KOPT-K1 (cell line): ENCODE results near the gene PIGX.

ENCODE experiments used
- H3K27ac ChIP-seq: fragments of 200-600 bp; sonication (generic); 2 replicates; pipeline ENCODE4 v1.5.1; 2016; ENCODE audit warnings: antibody characterized with exemption, mild to moderate bottlenecking, low read depth, low read length; ENCODE audit not compliant: poor library complexity, severe bottlenecking
- H3K36me3 ChIP-seq: fragments of 200-600 bp; sonication (generic); 2 replicates; pipeline ENCODE4 v1.5.1; 2017; ENCODE audit warnings: antibody characterized with exemption, mild to moderate bottlenecking, low read length, moderate library complexity; ENCODE audit not compliant: insufficient read depth
- H3K9me3 ChIP-seq: fragments of 200-600 bp; sonication (generic); 2 replicates; pipeline ENCODE4 v1.5.1; 2017; ENCODE audit warnings: antibody characterized with exemption, low read length, mild to moderate bottlenecking; ENCODE audit not compliant: insufficient read depth, poor library complexity, severe bottlenecking

Gene PIGX

GRCh38 chr3:196765454-196765853, 53.3 kb downstream of the PIGX start:
- no peaks in the 10 kb centered on the region for H3K9me3 ChIP-seq
- peaks cover 23% of the 10 kb centered on the region for H3K36me3 ChIP-seq

GRCh38 chr3:196771067-196771466, 58.9 kb downstream of the PIGX start:
- H3K36me3 ChIP-seq = peaks cover 6% of the 10 kb centered on the region
- no peak overlapping the region for H3K27ac ChIP-seq

More at GRCh38 chr3:196765454-196765853, 53.3 kb downstream of the PIGX start:
- no peak overlapping the region for H3K27ac ChIP-seq

DNA sequence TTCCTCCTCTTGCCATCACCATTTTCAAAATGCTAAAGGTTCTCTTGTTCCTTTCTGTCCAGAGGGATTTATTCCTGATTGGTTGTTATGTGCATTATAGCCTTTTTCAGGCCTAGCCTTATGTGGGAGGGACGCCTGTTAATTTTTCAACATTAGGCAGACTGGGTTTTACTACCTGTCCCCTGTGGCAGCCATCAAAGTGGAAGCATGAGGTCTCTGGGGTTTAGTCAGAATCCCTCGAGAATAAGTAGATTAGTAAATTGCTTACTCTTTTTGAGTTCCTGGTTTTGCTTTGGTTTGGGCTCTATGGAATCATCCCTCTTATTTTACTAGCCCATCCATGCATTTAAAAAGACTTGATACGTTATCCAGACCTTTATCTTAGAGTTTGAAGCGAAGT, 59.9 kb downstream of the PIGX start:
- H3K27ac ChIP-seq = no peak overlapping the region
- H3K9me3 ChIP-seq = no peaks in the 10 kb centered on the region
- peaks cover 8% of the 10 kb centered on the region for H3K36me3 ChIP-seq

More at GRCh38 chr3:196771067-196771466, 58.9 kb downstream of the PIGX start:
- no peaks in the 10 kb centered on the region for H3K9me3 ChIP-seq

GRCh38 chr3:196772897-196773296, 60.7 kb downstream of the PIGX start:
- no peak overlapping the region for H3K27ac ChIP-seq
- no peaks in the 10 kb centered on the region for H3K9me3 ChIP-seq
- H3K36me3 ChIP-seq = peaks cover 16% of the 10 kb centered on the region

DNA sequence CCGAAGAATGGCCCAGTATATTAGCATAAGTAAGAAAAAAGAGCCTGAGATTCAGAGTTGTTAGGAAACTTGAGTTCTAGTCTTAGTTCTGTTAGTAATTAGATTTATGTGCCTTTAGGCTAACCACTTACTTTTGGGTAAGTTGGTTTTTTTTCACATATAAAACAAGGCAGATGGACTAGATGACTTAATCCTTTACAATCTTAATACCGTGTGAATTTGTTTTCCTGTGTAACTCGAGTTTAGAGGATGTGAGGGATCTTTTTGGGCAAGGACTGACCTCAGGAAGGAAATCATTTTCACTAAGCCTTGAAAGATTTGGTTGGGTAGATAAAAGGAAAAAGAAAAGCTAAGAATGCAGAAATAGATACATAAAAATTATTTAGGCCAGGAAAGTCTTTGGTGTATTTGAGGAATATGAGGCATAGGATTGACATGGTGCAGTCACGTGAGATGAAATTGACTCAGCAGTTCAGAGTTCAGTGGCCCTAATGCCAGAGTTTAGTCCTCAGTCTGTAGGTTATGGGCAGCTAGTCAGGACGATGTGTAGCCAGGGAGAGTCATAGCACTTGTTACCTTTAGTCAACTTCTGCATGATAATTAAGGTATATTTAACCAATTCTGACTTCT, 62.1 kb downstream of the PIGX start:
- Histone ChIP-seq H3K9me3 (peaks cover 8% of the 10 kb centered on the region), H3K27ac (no peak overlapping the region), H3K36me3 (peaks cover 22% of the 10 kb centered on the region)

- H3K36me3 ChIP-seq = peaks cover 28% of the 10 kb centered on the region
- H3K27ac ChIP-seq = no peak overlapping the region
- H3K9me3 ChIP-seq = peaks cover 14% of the 10 kb centered on the region
These were observed 62.8 kb downstream of the PIGX start for GRCh38 chr3:196774848-196775422.

DNA sequence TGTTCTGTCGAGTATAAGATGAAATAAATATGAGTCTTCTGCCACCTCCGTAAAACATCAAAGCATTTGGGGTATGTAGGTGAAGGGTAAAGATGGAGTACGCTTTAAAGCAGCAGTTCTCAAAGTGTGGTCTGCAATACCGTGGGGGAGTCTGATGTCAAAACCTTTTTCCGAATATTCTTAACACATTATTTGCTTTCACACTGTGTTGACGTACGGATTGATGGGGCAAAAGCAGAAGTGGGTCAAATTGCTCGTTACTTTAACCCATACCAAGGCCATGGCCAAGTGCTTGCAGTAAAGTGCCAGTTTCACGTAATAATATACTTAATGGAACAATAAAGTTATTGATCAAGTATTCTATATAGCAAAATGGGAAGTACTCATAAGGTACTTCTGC, 63.8 kb downstream of the PIGX start:
- H3K9me3 ChIP-seq = peaks cover 19% of the 10 kb centered on the region
- no peak overlapping the region for H3K27ac ChIP-seq
- peaks cover 34% of the 10 kb centered on the region for H3K36me3 ChIP-seq

GRCh38 chr3:196777836-196778235, 65.7 kb downstream of the PIGX start:
- Histone ChIP-seq H3K27ac (no peak overlapping the region), H3K36me3 (peaks cover 47% of the 10 kb centered on the region), H3K9me3 (peaks cover 19% of the 10 kb centered on the region)

- peaks cover 21% of the 10 kb centered on the region for H3K9me3 ChIP-seq
- no peak overlapping the region for H3K27ac ChIP-seq
- peaks cover 56% of the 10 kb centered on the region for H3K36me3 ChIP-seq
These were observed 66.6 kb downstream of the PIGX start for GRCh38 chr3:196778755-196779154.

- Histone ChIP-seq H3K9me3 (peaks cover 33% of the 10 kb centered on the region), H3K36me3 (peaks cover 81% of the 10 kb centered on the region), H3K27ac (no peak overlapping the region)
These were observed 70.3 kb downstream of the PIGX start for GRCh38 chr3:196782511-196782910.
